IPS-20b (cell line): ENCODE measurements around the gene RXFP2.

ENCODE experiments used
- H3K27ac ChIP-seq: one replicate; pipeline ENCODE4 v1.5.1; 2013; ENCODE audit warnings: low read length
- H3K27me3 ChIP-seq: 2 replicates; pipeline ENCODE4 v1.6.1; 2013; ENCODE audit warnings: mild to moderate bottlenecking, low read length, inconsistent platforms; ENCODE audit not compliant: insufficient read depth
- H3K36me3 ChIP-seq: 2 replicates; pipeline ENCODE4 v1.6.1; 2013; ENCODE audit warnings: low read depth, mild to moderate bottlenecking, inconsistent platforms, low read length, moderate library complexity; ENCODE audit not compliant: insufficient read depth
- H3K4me1 ChIP-seq: 2 replicates; pipeline ENCODE4 v1.6.1; 2013; ENCODE audit warnings: mild to moderate bottlenecking, control low read depth, inconsistent platforms, low read length, moderate library complexity; ENCODE audit not compliant: insufficient read depth
- H3K4me3 ChIP-seq: 2 replicates; pipeline ENCODE4 v1.5.1; 2013; ENCODE audit warnings: mild to moderate bottlenecking, low read length, inconsistent platforms
- H3K9ac ChIP-seq: 2 replicates; pipeline ENCODE4 v1.6.1; 2013; ENCODE audit warnings: low read depth, mild to moderate bottlenecking, inconsistent platforms, low read length, moderate library complexity
- H3K9me3 ChIP-seq: 2 replicates; pipeline ENCODE4 v1.6.1; 2013; ENCODE audit warnings: mild to moderate bottlenecking, low read depth, low read length, inconsistent platforms; ENCODE audit not compliant: insufficient read depth

The RXFP2 gene

GRCh38 chr13:31739226-31739625 is at the start of gene RXFP2:
RXFP2 (plus strand) TSS chr13:31739526; CDS start chr13:31739613, 87 bp downstream.
- Histone ChIP-seq H3K4me1 (no peaks in the 10 kb centered on the region), H3K36me3 (no peaks in the 10 kb centered on the region), H3K9ac (no peak within 1 kb of the TSS), H3K4me3 (no peak within 1 kb of the TSS), H3K9me3 (no peaks in the 10 kb centered on the region), H3K27ac (no peak within 1 kb of the TSS), H3K27me3 (no peaks in the 10 kb centered on the region)

DNA sequence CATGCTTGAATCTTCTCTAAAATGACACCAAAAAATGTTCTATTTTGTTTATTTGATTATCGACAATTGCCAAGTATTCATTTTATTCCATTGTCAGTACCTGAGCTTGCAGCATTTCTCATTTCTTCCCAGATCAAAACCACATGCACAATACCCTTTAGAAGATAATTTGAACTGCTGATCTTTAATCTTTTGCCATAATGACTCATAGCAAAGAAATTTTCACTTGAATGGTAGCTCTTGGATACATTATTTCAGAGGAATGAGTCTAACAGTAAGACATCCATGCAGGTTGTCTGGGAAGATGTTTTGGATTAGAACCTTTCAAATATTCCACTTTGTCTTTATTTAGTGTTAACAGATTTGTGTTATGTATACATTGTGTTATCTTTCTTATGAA is 42.0 kb upstream of the RXFP2 start:
- Histone ChIP-seq H3K9ac (no peak overlapping the region), H3K4me3 (no peak overlapping the region), H3K9me3 (no peaks in the 10 kb centered on the region), H3K36me3 (no peaks in the 10 kb centered on the region), H3K27ac (no peak overlapping the region), H3K4me1 (peaks cover 9% of the 10 kb centered on the region; the same call in 1 of the 2 replicates), H3K27me3 (no peaks in the 10 kb centered on the region)

DNA sequence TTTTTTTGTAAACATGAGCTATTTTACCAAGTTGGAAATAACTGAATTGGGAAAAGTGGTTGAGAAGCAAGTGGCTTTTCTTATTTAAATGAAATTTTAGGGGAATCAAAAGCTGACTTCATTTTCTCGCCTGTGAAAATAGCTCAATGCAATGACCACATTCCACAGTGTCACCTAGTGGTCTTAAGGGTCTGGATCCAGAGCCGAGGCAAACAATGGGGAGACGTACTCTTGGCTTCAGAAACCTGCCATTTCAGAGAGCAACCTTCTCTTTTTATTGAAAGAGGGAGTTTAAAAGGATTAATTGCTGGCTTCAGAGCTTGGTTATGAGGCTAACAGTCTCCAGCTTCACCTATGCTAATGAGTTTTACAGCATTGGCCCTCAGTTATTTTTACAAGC is 39.7 kb upstream of the RXFP2 start:
- Histone ChIP-seq H3K36me3 (no peaks in the 10 kb centered on the region), H3K4me3 (no peak overlapping the region), H3K27me3 (no peaks in the 10 kb centered on the region), H3K4me1 (peaks cover 9% of the 10 kb centered on the region; the same call in 1 of the 2 replicates), H3K9ac (no peak overlapping the region), H3K9me3 (no peaks in the 10 kb centered on the region), H3K27ac (no peak overlapping the region)

DNA sequence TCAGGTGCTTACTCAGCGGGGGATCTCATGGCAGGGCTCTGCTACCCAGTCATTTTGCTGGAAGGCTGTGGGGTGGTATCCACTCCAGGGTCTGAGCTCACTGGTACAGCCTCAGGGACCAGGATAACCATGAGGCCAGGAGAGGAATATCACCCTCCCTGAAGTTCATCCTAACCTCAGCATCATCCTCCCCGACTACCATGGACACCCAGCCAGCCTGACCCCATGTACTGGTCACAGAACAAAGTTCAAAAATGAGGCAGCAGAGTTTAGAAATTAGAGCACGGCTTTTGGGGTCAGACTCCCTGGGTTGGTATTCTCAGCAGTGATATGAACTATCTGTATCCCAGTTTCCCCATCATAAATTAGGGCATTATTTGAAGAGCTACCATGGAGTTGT is 35.5 kb upstream of the RXFP2 start:
- Histone ChIP-seq H3K4me1 (peaks cover 15% of the 10 kb centered on the region), H3K4me3 (no peak overlapping the region), H3K9ac (no peak overlapping the region), H3K36me3 (no peaks in the 10 kb centered on the region), H3K27me3 (no peaks in the 10 kb centered on the region), H3K9me3 (no peaks in the 10 kb centered on the region), H3K27ac (no peak overlapping the region)

DNA sequence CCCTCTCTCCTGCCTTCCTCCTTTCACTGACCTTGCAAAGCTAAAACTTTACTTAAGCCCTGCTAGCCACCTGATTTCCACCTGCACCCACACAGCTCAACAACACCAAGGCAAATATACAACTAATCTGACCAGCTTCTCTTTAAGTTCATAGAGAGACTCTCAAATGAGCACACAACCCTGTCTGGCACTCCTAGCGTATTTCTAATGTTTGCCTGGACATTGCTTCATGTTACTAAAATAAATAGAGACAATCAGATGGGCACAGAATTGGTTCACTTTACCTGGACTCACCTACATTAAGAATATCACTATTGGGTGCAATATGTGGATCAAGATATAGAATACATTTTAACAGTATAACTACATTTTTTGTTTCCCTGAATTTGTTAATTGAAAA is 33.2 kb upstream of the RXFP2 start:
- no peaks in the 10 kb centered on the region for H3K27me3 ChIP-seq
- peaks cover 12% of the 10 kb centered on the region for H3K4me1 ChIP-seq
- H3K9me3 ChIP-seq = no peaks in the 10 kb centered on the region
- no peak overlapping the region for H3K4me3 ChIP-seq
- no peak overlapping the region for H3K9ac ChIP-seq
- no peaks in the 10 kb centered on the region for H3K36me3 ChIP-seq
- no peak overlapping the region for H3K27ac ChIP-seq

DNA sequence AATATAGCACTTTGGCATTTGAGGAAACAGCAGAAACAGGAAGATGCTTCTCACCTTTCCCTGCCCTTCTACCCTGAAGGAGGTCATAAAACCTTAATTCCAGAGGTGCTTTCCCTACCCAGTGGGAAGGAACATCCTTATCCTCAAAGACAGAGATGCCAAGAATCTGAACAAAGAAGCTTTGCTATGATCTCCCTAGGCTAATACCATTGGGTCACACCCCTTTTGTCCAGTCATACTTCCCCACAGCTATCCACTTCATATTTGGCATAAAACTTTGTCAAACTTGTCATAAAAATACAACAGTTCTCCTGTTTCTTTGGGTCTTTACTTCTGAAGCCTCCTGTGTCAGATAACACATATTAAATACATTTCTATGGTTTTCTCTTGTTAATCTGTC is 21.7 kb upstream of the RXFP2 start:
- Histone ChIP-seq H3K4me3 (no peak overlapping the region), H3K36me3 (no peaks in the 10 kb centered on the region), H3K27ac (no peak overlapping the region), H3K4me1 (no peaks in the 10 kb centered on the region), H3K9ac (no peak overlapping the region), H3K27me3 (no peaks in the 10 kb centered on the region), H3K9me3 (no peaks in the 10 kb centered on the region)

GRCh38 chr13:31719214-31719613 is 20.1 kb upstream of the RXFP2 start:
- no peaks in the 10 kb centered on the region for H3K9me3 ChIP-seq
- no peaks in the 10 kb centered on the region for H3K36me3 ChIP-seq
- H3K4me1 ChIP-seq = no peaks in the 10 kb centered on the region
- H3K27me3 ChIP-seq = no peaks in the 10 kb centered on the region
- no peak overlapping the region for H3K9ac ChIP-seq
- H3K4me3 ChIP-seq = no peak overlapping the region
- H3K27ac ChIP-seq = no peak overlapping the region

DNA sequence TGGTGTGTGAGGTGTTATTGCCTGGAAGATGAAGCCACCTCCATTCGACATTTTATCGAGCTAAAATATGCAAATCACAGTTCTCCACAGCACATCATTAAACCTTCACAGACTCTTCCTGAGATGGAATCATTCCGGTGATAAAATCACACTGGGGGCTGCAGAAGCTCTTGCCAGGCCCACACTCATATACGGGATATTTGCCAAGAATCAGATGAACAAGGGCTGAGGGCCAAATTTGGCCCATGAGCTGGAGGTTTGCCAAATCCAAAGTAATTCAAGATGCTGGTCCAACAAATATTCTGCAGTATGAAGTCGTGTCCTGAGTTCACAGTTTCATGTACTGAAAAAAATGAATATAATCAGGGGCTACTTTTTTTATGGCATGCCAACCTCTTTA is 16.7 kb upstream of the RXFP2 start:
- Histone ChIP-seq H3K27ac (no peak overlapping the region), H3K4me1 (no peaks in the 10 kb centered on the region), H3K4me3 (no peak overlapping the region), H3K9me3 (no peaks in the 10 kb centered on the region), H3K36me3 (no peaks in the 10 kb centered on the region), H3K27me3 (no peaks in the 10 kb centered on the region), H3K9ac (no peak overlapping the region)

GRCh38 chr13:31725841-31726240 is 13.5 kb upstream of the RXFP2 start:
- no peak overlapping the region for H3K9ac ChIP-seq
- H3K9me3 ChIP-seq = no peaks in the 10 kb centered on the region
- H3K27me3 ChIP-seq = no peaks in the 10 kb centered on the region
- H3K27ac ChIP-seq = no peak overlapping the region
- H3K4me3 ChIP-seq = no peak overlapping the region
- no peaks in the 10 kb centered on the region for H3K36me3 ChIP-seq
- H3K4me1 ChIP-seq = no peaks in the 10 kb centered on the region

DNA sequence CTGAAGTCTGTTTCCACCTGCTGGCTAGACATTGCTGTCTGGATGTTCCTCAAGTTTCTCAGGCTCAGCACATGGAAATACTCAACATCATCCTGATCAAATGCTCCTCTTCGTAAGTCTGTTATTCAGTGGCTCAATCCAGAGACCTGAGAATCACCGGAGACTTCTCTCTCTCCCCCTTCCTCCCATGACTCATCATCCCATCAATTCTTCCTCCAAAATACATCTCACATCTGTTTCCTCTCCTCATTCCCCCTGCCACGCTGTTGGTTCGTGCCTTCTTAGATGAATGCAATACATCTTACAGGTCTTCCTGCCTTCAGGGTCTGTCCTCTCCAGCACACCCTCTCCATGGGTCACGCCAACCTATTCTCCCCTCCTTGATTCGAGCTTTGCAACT is 7.4 kb upstream of the RXFP2 start:
- H3K27me3 ChIP-seq = no peaks in the 10 kb centered on the region
- no peak overlapping the region for H3K9ac ChIP-seq
- H3K27ac ChIP-seq = no peak overlapping the region
- H3K9me3 ChIP-seq = no peaks in the 10 kb centered on the region
- no peaks in the 10 kb centered on the region for H3K36me3 ChIP-seq
- no peaks in the 10 kb centered on the region for H3K4me1 ChIP-seq
- H3K4me3 ChIP-seq = no peak overlapping the region

DNA sequence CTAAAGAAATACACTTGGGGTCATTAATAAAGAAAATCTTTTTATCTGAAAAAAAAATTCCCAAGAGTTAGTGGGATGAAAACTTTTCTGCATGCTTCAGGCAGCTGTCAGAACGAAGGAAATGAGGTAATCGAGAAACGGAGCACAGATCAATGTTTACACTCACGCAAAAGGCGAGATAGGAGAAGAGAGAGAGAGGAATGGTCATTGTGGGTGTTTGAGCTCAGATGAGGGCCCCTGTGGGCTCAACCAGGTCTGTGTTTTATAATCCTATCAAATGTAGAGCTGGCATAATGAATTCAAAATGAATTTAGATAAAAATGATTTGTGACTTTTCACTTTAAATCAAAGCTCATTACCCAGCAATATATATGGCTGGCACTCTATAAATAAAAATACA is 6.3 kb upstream of the RXFP2 start:
- Histone ChIP-seq H3K4me3 (no peak overlapping the region), H3K9me3 (no peaks in the 10 kb centered on the region), H3K9ac (no peak overlapping the region), H3K36me3 (no peaks in the 10 kb centered on the region), H3K4me1 (no peaks in the 10 kb centered on the region), H3K27ac (no peak overlapping the region), H3K27me3 (no peaks in the 10 kb centered on the region)

DNA sequence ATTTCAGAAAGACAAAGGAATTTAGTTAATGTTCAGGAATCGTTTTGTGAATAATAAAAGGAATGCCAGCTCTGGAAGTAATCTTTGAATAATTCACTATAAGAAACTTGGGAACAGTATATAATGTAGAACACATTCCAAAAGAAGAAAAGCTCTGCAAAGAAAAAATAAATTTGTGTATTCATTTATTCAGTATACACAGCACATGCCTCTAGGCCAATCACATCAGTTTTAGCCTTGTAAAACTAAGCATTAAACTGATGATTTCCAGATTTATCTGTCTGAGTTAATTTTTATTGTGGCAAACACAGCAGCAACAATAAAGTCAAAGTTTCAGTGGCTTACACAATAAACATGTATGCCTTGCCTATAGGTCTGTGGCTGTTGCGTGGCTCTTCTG is 5.7 kb upstream of the RXFP2 start:
- no peak overlapping the region for H3K4me3 ChIP-seq
- H3K4me1 ChIP-seq = no peaks in the 10 kb centered on the region
- H3K9ac ChIP-seq = no peak overlapping the region
- H3K36me3 ChIP-seq = no peaks in the 10 kb centered on the region
- no peaks in the 10 kb centered on the region for H3K27me3 ChIP-seq
- no peak overlapping the region for H3K27ac ChIP-seq
- H3K9me3 ChIP-seq = no peaks in the 10 kb centered on the region
